Measurements from ENCODE around the gene ABCC11.

Gene ABCC11

DNA sequence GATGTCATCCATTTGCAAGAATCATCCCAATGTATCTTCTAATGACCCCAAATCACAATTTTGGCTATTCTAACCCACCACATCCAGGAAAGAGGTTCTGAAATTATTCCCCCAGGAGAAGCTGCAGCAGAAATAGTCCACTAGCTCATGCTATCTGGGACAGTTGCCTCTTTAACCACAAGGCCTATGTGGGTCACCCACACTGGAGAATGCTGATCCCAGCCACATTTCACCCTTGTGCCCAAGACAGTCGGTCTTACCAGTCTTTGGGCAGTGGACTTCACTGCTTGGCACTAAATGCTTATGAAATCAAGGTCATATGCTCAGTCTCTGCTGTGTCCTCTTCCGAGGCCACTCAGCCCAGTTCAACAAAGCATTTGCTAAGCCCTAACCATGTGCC, 118.6 kb downstream of the ABCC11 start:
- H3K9me2 ChIP-seq (replicated peaks; ENCODE audit: insufficient read depth, low read length), result no peaks in the 10 kb centered on the region
- TF ChIP-seq EZH2phosphoT487 (conservative IDR thresholded peaks at IDR 0.05; ENCODE audit: low read length), result no peak
- TF ChIP-seq, protein P1, sequence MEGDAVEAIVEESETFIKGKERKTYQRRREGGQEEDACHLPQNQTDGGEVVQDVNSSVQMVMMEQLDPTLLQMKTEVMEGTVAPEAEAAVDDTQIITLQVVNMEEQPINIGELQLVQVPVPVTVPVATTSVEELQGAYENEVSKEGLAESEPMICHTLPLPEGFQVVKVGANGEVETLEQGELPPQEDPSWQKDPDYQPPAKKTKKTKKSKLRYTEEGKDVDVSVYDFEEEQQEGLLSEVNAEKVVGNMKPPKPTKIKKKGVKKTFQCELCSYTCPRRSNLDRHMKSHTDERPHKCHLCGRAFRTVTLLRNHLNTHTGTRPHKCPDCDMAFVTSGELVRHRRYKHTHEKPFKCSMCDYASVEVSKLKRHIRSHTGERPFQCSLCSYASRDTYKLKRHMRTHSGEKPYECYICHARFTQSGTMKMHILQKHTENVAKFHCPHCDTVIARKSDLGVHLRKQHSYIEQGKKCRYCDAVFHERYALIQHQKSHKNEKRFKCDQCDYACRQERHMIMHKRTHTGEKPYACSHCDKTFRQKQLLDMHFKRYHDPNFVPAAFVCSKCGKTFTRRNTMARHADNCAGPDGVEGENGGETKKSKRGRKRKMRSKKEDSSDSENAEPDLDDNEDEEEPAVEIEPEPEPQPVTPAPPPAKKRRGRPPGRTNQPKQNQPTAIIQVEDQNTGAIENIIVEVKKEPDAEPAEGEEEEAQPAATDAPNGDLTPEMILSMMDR (IDR thresholded peaks at IDR 0.05; ENCODE audit: insufficient read depth, low read length, poor library complexity, severe bottlenecking), result no peak
- H3K4me3 ChIP-seq (ENCODE audit: insufficient read depth, low read length, poor library complexity, severe bottlenecking), result no peak overlapping the region
- no peaks in the 10 kb centered on the region for H3K9me3 ChIP-seq (ENCODE audit: insufficient read depth, low read length)
- H3K27ac ChIP-seq (ENCODE audit: low read depth, low read length), result no peak overlapping the region
- no peaks in the 10 kb centered on the region for H3K79me2 ChIP-seq (ENCODE audit: insufficient read depth, low read length)
- H2AFZ ChIP-seq (ENCODE audit: low read depth, low read length, severe bottlenecking), result no peak overlapping the region
- H3F3A ChIP-seq (ENCODE audit: insufficient read depth), result no peaks in the 10 kb centered on the region
- no peak overlapping the region for H3K9ac ChIP-seq (ENCODE audit: low read length)
- no peaks in the 10 kb centered on the region for H3K36me3 ChIP-seq (ENCODE audit: low read length)
- no peak overlapping the region for H3K4me2 ChIP-seq (ENCODE audit: low read depth, low read length, poor library complexity, severe bottlenecking)
- no peaks in the 10 kb centered on the region for H3K27me3 ChIP-seq (ENCODE audit: low read length)
- no peaks in the 10 kb centered on the region for H4K20me1 ChIP-seq (ENCODE audit: low read depth, low read length)

DNA sequence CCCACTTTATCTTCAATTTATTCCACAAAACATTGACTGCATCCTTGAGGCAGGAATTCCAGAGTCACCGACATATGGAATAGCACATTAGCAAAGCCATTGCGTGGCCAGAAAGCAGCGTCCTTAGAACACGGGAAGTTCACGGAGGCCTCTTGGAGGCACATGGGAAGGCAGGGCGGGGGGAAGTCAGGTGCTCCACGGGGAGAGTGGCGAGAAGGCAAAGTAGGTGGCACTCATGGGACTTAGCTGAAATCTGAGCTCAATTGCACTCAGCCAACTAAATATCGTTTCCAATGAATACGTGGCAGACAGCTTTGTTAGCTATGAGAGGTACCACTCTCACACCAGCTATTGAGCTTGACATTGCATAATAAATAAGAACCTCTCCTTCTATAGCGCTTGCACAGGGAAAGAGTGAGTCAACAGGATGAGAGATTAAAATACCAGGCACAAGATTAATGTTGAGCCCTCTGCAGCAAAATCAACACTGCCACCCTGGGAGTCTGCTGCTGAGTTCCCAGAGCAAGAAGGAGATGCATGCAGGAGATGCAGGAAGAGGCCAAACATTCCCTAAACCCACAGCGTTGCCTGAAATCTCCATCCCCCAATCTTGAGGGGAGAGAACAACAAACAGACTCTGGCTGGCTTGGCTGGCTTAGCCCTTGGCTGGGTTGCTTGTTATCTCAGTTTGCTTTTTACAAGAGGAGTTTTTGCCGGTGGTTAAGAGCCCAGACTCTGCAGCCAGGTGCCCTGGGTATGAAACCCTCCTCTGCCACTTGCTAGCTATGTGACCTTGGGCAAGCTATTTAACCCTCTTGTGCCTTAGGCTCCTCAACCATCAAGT, 120.3 kb downstream of the ABCC11 start:
- Histone ChIP-seq H4K20me1 (ENCODE audit: low read depth, low read length) (no peaks in the 10 kb centered on the region), H3K4me3 (ENCODE audit: insufficient read depth, low read length, poor library complexity, severe bottlenecking) (no peak overlapping the region), H3K9me2 (replicated peaks; ENCODE audit: insufficient read depth, low read length) (no peaks in the 10 kb centered on the region), H3F3A (ENCODE audit: insufficient read depth) (no peaks in the 10 kb centered on the region), H3K27me3 (ENCODE audit: low read length) (no peaks in the 10 kb centered on the region), H3K4me2 (ENCODE audit: low read depth, low read length, poor library complexity, severe bottlenecking) (no peak overlapping the region), H3K36me3 (ENCODE audit: low read length) (no peaks in the 10 kb centered on the region), H3K9me3 (ENCODE audit: insufficient read depth, low read length) (no peaks in the 10 kb centered on the region), H3K9ac (ENCODE audit: low read length) (no peak overlapping the region), H3K27ac (ENCODE audit: low read depth, low read length) (no peak overlapping the region), H3K79me2 (ENCODE audit: insufficient read depth, low read length) (no peaks in the 10 kb centered on the region), H2AFZ (ENCODE audit: low read depth, low read length, severe bottlenecking) (no peak overlapping the region)
- TF ChIP-seq, protein P1 (IDR thresholded peaks at IDR 0.05; ENCODE audit: insufficient read depth, low read length, poor library complexity, severe bottlenecking), result no peak
- TF ChIP-seq EZH2phosphoT487 (conservative IDR thresholded peaks at IDR 0.05; ENCODE audit: low read length), result no peak

DNA sequence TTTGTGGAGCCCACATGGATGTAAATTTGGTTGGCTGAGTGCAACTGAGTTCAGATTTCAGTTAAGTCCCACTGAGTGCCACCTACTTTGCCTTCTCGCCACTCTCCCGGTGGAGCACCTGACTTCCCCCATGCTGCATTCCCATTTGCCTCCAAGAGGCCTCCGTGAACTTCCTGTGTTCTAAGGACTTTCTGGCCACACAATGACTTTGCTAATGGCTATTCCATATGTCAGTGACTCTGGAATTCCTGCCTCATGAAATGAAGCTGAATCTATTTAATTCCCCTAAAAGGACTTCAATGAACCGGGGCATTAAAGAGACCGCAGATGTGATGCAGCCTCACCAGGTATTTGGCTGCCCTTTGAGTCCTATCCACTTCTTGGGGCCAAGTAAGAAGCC, 121.5 kb downstream of the ABCC11 start:
- Histone ChIP-seq H3K79me2 (ENCODE audit: insufficient read depth, low read length) (no peaks in the 10 kb centered on the region), H3K9me3 (ENCODE audit: insufficient read depth, low read length) (no peaks in the 10 kb centered on the region), H3K27ac (ENCODE audit: low read depth, low read length) (no peak overlapping the region), H4K20me1 (ENCODE audit: low read depth, low read length) (no peaks in the 10 kb centered on the region), H2AFZ (ENCODE audit: low read depth, low read length, severe bottlenecking) (no peak overlapping the region), H3K4me3 (ENCODE audit: insufficient read depth, low read length, poor library complexity, severe bottlenecking) (no peak overlapping the region), H3K9ac (ENCODE audit: low read length) (no peak overlapping the region), H3K9me2 (replicated peaks; ENCODE audit: insufficient read depth, low read length) (no peaks in the 10 kb centered on the region), H3K4me2 (ENCODE audit: low read depth, low read length, poor library complexity, severe bottlenecking) (no peak overlapping the region), H3K36me3 (ENCODE audit: low read length) (no peaks in the 10 kb centered on the region), H3K27me3 (ENCODE audit: low read length) (no peaks in the 10 kb centered on the region), H3F3A (ENCODE audit: insufficient read depth) (no peaks in the 10 kb centered on the region)
- TF ChIP-seq, protein P1 (IDR thresholded peaks at IDR 0.05; ENCODE audit: insufficient read depth, low read length, poor library complexity, severe bottlenecking), result no peak
- no peak for TF ChIP-seq EZH2phosphoT487 (conservative IDR thresholded peaks at IDR 0.05; ENCODE audit: low read length)

Data from SU-DHL-6 (cell line).